ENCODE results near the gene SRMS.

Gene SRMS

GRCh38 chr20:63501818-63502670 is 45.5 kb downstream of the SRMS start:
- DNase-seq (ENCODE audit: low read depth): no peak

DNA sequence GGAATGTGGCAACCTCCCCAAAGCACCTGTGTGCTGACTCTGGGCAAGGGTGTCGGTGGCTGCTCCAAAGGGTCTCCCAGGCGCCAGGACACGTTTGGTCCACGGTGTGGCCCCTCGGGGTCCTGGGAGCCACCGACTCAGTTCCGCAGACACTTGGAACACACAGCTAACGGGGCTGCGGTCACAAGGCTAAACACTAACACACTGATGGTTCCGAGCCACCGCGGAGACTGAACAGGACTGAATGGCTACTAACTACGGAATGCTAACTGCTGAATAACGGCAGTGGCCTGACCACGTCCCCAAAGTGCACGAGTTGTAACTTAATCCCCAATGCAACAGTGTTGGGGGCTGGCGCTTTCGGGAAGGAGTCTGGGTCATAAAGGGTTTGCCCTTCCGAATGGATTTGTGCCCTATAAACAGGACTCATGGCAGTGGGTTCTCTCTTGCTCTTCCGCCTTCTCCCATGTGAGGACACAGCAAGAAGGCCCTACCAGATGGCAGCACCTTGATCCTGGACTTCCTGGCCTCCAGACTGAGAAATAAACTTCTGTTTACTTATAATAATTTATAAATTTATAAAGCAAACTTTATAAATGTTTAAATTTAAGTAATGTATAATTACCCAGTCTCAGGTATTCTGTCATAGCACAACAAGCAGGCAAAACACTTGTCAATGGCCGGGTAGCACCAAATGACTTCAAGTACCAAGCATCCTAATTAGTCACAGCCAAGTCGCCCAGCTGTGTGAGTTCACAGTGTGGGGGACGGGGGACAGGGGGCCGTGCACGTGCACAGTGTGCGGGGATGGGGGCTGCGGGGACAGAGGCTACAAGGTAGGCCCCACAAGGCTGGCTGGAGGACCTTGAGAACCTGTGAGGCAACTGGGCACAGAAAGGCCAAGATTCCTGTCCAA is 46.4 kb downstream of the SRMS start:
- no peak for DNase-seq (ENCODE audit: low read depth)

GRCh38 chr20:63500151-63500901 is 47.2 kb downstream of the SRMS start:
- no peak for DNase-seq (ENCODE audit: low read depth)

DNA sequence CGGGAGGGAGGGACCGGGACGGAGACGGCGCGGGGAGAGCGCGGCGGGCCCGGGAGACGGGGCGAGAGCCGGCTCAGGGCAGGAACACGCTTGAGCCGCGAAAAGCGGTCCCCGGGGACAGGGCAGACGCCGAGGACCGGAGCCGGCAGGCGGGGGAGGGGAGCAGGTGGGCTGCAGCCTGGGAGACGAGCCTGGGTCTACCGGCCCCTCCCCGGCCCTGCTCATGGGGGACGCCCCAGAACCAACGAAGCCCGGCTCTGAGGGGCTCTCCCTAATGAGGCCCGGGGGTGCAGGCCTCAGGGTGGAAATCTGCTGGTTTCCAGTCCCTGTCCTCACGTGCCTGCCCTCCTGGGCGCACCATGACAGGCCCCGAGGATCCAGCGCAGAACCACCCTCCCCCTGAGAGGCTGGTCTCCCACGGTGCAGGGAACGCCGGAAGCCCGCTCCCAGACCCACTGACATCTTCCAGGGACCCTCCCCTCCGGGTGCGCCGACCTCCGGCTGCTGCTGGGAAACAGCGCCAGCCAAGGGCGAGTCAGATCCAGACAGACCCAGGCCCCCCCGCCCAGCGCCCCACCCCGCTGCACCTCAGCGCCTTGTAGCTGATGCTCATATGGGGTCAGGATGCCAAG is 48.1 kb downstream of the SRMS start:
- DNase-seq (ENCODE audit: low read depth): no peak

GRCh38 chr20:63498960-63499337 is 48.6 kb downstream of the SRMS start, which contains the start of gene EEF1A2:
Gene EEF1A2 (minus strand): TSS chr20:63499083. CDS start chr20:63497763, 1,320 bp downstream.
- DNase-seq (ENCODE audit: low read depth): peak; percentile 45

GRCh38 chr20:63497946-63498935 is 49.3 kb downstream of the SRMS start:
- no peak for DNase-seq (ENCODE audit: low read depth)

GRCh38 chr20:63497138-63497945 is 50.2 kb downstream of the SRMS start:
- DNase-seq (ENCODE audit: low read depth): no peak

DNA sequence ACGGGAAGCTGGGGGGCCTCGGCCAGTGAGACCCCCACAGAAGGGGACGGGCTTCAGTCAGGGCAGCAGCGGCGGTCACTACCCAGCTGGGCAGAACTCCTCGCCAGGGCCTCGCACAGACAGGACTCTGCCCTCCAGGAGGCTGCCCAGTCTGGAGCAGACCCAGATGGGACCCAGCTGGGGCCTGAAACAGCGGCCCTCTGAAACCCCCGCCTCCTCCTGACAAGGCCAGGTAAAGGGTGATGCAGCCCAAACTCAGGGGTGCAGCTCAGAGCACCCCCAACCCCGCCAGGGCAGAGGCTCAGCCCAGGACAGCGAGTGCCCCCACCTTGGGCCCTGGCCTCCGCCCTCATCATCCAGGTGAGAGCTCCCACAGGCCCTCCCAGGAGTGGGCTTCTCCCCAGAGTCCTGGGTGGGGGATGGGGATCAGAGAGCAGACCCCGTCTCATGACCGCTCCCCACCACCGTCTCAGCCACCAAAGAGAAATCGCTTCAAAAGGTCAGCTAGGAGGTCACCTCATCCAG is 50.9 kb downstream of the SRMS start:
- no peak for DNase-seq (ENCODE audit: low read depth)

DNA sequence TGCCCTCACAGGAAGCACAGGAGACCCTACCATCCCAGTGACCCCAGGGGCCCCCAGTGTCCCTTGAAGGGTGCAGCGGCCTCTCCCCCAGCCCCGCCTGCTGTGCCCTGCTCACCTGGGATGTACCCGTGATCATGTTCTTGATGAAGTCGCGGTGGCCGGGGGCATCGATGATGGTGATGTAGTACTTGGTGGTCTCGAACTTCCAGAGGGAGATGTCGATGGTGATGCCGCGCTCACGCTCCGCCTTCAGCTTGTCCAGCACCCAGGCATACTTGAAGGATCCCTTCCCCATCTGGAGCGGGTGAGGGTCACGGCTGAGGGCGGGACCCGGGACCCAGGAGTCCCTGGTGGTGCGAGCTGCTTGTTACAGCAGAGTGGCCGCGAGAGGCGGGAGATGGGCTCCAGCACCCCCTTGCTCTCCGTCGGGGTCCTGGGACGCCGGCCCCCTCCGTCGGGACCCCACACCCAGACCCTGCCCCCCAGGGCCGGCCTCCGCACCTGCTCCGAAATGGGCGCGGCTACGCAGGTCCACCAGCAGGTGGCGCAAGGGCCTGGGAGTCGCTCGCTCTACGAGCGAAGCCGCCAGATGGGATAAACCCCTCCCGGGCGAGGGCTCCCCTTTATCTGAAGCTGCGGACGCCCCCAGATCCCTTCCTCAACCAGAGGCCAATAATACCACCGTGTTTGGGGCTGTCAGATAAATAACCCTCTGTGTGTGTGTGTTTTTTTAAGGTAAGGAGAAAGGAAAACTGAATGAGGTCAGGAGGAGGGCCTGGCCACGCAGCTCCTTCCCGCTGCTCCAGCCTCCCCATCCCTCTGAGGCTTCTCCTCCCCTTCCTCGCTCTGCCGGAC is 51.6 kb downstream of the SRMS start:
- peak; percentile 66 for DNase-seq (ENCODE audit: low read depth)

- no peak for DNase-seq (ENCODE audit: low read depth)
These were observed 52.3 kb downstream of the SRMS start for GRCh38 chr20:63495167-63495720.

GRCh38 chr20:63494420-63495166 is 53.0 kb downstream of the SRMS start:
- DNase-seq (ENCODE audit: low read depth): no peak

DNA sequence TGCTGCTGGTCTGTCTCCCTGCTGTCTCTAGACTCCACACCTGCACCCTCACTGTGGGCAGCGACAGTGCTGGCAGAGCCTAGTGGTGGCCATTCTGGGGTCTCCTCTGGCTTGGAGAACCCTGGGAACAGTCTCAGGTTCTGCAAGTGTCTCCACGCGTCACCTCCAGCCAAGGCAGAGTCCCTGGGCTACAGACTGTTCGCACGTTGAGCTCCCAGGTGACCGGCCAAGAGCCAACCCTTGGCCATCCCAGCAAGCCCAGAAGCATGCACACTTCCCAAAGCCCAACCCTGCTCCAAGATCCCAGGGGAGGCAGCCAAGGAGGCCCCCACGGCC is 53.5 kb downstream of the SRMS start:
- no peak for DNase-seq (ENCODE audit: low read depth)

DNA sequence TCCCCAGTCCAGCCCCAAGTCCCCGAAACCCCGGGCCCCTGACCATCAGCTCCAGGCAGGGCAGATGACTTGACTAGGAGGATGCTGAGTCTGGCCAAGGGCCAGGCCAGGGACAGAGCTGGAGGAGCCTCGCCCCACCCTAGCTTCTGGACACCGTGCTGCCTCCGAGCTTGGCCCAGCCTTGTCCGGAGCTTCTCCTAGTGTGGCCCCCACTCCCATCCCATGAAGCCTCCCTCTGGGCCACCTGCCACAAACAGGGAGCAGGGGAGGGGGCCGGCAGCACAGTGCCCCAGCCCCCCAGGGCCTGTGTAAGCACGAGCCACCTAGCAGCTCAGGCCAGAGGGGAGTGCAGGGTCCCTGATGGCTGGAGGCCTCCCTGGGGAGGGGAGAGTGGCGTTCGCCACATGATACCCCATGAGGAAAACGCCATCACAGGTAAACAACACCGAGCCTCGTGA is 54.0 kb downstream of the SRMS start:
- DNase-seq (ENCODE audit: low read depth): no peak

GRCh38 chr20:63492982-63493381 is 54.6 kb downstream of the SRMS start:
- no peak for DNase-seq (ENCODE audit: low read depth)

DNA sequence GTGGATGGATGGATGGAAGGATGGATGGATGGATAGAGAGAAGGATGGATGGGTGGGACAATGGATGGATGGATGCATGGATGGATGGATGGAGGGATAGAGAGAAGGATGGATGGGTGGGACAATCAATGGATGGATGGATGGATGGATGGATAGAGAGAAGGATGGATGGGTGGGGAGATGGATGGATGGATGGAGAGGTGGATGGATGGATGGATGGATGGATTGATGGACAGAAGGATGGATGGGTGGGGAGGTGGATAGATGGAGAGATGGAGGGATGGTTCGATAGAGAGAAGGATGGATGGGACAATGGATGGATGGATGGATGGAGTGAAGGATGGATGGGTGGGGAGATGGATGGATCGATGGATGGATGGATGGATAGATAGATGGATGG is 55.0 kb downstream of the SRMS start:
- no peak for DNase-seq (ENCODE audit: low read depth)

GRCh38 chr20:63491635-63492230 is 55.8 kb downstream of the SRMS start:
- DNase-seq (ENCODE audit: low read depth): no peak

DNA sequence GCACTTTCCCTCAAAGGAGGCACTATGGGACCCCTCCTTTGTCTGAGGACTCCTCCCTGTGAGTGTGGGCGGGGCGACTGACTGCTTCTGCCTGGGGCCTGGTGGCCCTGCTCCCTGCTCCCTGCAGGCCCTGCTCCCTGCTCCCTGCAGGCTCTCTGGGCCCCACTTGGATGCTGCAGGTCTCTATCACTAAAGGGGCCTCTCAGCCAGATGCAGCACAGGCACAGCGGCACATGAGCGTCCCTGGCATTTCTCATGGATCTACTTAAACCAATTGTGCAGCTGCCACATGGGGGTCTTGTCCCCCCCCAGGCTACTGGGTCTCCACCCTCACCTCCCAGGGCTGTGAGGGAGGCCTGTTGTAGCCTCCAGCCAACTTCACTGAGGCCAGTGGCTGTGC is 56.5 kb downstream of the SRMS start:
- DNase-seq (ENCODE audit: low read depth): no peak

Data from activated T-helper 1 cell treated with Interleukin-2 at 50 U/mL for 16 hours (primary cell).